ENCODE results near the gene TEAD2.
A peak's percentile ranks its signal among the peaks of the same experiment; 100 is the strongest.

TEAD2 gene

DNA sequence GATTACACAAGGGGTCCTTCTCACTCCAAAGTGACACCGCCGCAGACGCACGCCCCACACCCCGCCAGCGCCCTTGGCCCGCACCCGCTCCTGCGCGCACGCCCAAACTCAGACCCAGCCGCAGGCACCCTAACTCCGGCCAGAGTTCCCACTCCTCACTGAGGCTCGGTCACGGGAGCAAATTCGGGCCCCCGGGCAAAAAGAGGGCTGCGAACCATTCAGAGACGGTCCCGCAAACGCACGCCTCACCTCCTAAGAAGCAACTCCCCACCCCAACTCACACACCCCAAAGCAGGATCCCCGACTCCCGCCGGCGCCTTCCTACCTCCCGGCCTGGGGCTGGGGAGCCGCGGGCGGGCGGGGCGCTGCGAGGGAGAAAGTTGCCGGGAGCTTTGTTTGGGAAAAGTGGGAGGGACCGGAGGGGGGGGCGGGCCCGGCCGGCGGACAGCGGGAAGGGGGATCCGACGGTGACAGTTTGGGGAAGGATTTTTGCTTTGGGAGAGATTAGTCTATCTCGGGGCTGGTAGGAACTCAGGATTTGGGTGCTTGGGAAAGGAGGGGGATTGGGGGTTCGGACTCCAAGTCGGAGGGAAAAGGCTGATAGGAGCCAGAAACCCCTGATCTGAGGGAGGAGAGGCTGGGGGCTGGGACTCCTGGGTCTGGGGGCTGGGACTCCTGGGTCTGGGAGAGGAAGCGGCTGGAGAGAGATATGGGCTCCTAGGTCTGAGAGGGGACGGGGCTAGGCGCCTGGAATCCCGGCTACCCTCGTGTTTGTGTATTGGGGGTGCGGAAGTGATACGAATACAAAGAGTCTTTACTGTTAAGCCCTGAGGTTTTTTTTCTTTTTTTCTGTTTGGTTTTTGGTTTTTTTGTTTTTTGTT, at the start of gene TEAD2:
Gene TEAD2, minus strand, starts transcription at position 369 of the 881 bp plus-strand sequence. CDS start 2,341 bp downstream, outside the sequence.
- H3K4me3 ChIP-seq (ENCODE audit: low read length) = peak within 1 kb of the TSS; percentile 75
- DNase-seq (ENCODE audit: low read depth) = peak; percentile 54
- TF ChIP-seq, protein P1, sequence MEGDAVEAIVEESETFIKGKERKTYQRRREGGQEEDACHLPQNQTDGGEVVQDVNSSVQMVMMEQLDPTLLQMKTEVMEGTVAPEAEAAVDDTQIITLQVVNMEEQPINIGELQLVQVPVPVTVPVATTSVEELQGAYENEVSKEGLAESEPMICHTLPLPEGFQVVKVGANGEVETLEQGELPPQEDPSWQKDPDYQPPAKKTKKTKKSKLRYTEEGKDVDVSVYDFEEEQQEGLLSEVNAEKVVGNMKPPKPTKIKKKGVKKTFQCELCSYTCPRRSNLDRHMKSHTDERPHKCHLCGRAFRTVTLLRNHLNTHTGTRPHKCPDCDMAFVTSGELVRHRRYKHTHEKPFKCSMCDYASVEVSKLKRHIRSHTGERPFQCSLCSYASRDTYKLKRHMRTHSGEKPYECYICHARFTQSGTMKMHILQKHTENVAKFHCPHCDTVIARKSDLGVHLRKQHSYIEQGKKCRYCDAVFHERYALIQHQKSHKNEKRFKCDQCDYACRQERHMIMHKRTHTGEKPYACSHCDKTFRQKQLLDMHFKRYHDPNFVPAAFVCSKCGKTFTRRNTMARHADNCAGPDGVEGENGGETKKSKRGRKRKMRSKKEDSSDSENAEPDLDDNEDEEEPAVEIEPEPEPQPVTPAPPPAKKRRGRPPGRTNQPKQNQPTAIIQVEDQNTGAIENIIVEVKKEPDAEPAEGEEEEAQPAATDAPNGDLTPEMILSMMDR (IDR thresholded peaks at IDR 0.05; ENCODE audit: insufficient read depth, low read depth, low read length, missing control alignments) = no peak

DNA sequence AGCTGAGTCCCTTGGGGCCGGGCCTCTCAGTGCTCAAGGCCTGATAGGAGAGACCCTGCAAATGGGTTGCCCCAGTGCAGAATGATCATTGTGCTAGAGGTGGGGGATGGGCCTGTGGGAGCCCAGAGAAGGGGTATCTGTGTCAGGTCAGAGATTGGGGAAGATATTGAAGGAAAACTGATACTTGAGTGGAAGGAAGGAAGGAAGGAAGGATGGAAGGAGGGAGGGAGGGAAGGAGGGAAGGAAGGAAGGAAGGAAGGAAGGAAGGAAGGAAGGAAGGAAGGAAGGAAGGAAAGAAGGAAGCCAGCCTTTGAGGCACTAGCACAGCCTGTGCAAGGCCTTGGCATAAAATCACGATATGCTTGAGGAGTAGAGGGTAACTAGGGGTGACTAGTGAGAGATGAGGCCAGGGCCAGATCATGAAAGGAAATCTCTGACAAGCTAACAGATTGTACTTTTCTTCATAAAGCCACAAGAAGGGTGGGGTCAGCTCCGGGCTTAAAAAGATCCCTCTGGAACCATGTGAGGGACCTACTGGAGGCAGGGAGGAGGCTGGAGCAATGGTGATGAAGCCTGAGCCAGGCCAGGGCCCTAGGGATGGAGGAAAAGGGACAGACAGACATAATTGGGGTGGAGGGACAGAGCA, 49.6 kb upstream of the TEAD2 start:
- TF ChIP-seq, protein P1 (IDR thresholded peaks at IDR 0.05; ENCODE audit: insufficient read depth, low read depth, low read length, missing control alignments) = no peak
- no peak for DNase-seq (ENCODE audit: low read depth)
- H3K4me3 ChIP-seq (ENCODE audit: low read length) = no peak overlapping the region

DNA sequence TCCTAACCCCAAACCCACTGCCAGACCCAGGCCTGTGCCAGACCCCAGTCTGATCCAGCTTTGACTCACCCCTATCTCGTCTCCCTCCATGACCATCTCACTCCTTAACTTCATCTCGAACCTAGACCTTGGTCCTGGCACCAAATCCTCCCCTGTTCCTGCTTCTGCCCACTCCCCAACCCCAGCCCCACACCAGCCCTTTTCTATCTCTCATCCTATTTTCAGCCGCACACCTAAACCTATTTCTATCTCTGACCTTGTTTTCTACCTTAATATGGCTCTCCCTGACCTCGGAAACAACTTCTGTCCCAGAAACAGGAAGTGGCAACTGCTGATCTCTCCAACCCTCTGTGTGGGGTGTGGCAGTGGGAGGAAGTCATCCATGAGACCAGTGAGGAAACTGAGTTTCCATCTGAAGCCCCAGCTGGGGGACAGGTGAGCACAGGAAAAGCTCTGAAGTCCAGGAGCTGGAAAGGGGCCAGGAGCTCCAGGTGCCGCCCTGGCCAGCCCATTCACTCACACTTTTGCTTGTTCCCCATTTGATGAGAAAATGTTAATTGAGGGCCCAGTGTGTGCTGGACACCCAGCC, 47.3 kb upstream of the TEAD2 start:
- TF ChIP-seq, protein P1 (IDR thresholded peaks at IDR 0.05; ENCODE audit: insufficient read depth, low read depth, low read length, missing control alignments) = no peak
- no peak overlapping the region for H3K4me3 ChIP-seq (ENCODE audit: low read length)
- DNase-seq (ENCODE audit: low read depth) = no peak

DNA sequence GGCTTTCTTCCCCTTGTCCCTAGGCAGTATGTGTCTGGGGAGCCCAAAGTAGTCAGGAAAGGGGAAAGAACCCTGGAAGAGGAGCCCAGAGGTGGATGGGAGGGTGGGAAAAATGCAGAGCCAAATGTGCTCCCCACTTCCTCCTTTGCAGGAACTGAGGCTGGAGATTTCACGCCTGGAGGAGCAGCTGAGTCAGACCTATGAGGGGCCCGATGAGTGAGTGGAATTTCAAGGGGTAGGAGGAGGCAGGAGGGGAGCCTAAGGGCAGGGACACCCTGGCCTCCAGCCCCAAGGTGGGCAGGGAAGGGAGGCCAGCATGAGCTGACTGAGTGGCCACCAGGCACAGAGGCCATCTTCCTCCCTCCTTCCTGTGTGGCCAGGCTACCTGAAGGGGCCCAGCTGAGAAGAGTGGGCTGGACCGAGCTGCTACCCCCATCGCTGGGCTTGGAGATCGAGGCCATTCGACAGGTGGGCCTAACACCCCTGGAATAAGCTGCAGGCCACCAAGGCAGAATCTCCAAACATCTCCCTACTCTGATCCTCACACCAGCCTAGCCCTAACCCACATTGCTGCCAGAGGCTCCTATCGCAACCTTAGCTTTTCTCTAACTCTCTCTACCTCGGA, 46.7 kb upstream of the TEAD2 start:
- DNase-seq (ENCODE audit: low read depth) = peak; percentile 26
- TF ChIP-seq, protein P1 (IDR thresholded peaks at IDR 0.05; ENCODE audit: insufficient read depth, low read depth, low read length, missing control alignments) = no peak
- no peak overlapping the region for H3K4me3 ChIP-seq (ENCODE audit: low read length)

DNA sequence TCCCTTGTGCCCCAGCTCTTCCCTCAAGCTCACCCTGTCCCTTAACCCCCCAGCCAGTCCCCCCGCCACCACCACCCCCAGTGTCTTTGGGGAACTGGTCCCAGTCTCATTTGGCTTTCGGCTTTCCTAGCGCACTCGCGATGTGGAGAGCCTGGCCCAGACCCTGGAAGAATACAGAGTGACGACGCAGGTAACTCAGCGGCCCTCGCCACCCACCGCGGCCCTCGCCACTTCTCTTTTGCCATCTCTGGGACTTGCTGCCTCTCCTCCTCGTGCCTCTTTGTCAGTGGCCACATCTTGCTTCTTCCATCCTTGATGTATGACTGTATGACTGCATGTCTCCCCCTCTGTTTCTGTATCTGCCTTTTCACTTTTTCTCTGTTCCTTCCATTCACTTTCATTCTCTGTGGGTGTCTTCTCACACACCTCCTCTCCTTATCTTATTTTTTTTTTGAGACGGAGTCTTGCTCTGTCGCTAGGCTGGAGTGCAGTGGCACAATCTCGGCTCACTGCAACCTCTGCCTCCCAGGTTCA, 45.3 kb upstream of the TEAD2 start:
- DNase-seq (ENCODE audit: low read depth) = no peak
- H3K4me3 ChIP-seq (ENCODE audit: low read length) = no peak overlapping the region
- TF ChIP-seq, protein P1 (IDR thresholded peaks at IDR 0.05; ENCODE audit: insufficient read depth, low read depth, low read length, missing control alignments) = no peak

DNA sequence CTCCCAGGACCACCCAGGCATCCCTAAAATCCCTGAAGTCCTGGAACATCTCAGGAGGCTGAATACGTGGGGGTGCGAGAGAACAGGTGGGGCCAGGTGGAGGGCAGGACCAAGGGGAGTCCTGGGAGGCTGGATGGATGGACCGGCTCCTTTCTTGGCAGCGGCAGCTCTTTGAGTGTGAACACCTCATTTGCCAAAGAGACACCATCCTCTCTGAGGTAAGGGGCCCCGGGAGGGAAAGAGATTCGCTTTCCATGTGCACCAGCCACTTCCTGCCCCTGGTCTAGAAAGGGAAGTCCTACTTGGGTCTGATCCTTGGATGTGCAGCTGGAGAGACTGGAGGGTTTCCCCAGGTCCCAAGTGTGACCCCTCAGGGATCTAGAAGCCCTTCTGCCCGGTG, 44.9 kb upstream of the TEAD2 start:
- TF ChIP-seq, protein P1 (IDR thresholded peaks at IDR 0.05; ENCODE audit: insufficient read depth, low read depth, low read length, missing control alignments) = no peak
- no peak for DNase-seq (ENCODE audit: low read depth)
- H3K4me3 ChIP-seq (ENCODE audit: low read length) = no peak overlapping the region
